GM18907 (cell line): ENCODE results near the gene CDC7.

Experiments
- ATAC-seq: cut with Tn5 transposase; IDR thresholded peaks from one replicate; pipeline ENCODE4 v1.9.1; 2021; ENCODE audit warnings: mild to moderate bottlenecking, moderate library complexity; ENCODE audit not compliant: unreplicated experiment

Gene CDC7

GRCh38 chr1:91546301-91546581, 45.6 kb downstream of the CDC7 start:
- ATAC-seq: no peak

- ATAC-seq: no peak
These were observed 46.2 kb downstream of the CDC7 start for GRCh38 chr1:91546876-91547275.

- no peak for ATAC-seq
These were observed 47.9 kb downstream of the CDC7 start for GRCh38 chr1:91548376-91549040.

- no peak for ATAC-seq
These were observed 48.5 kb downstream of the CDC7 start for GRCh38 chr1:91549041-91549735.

GRCh38 chr1:91550961-91551360, 50.3 kb downstream of the CDC7 start:
- ATAC-seq: no peak

- ATAC-seq: no peak
These were observed 51.4 kb downstream of the CDC7 start for GRCh38 chr1:91552091-91552490.

GRCh38 chr1:91552596-91552995, 51.9 kb downstream of the CDC7 start:
- ATAC-seq: no peak

- no peak for ATAC-seq
These were observed 52.5 kb downstream of the CDC7 start for GRCh38 chr1:91553177-91553591.

- ATAC-seq: no peak
These were observed 54.6 kb downstream of the CDC7 start for GRCh38 chr1:91555074-91555730.

- no peak for ATAC-seq
These were observed 55.3 kb downstream of the CDC7 start for GRCh38 chr1:91555821-91556531.

GRCh38 chr1:91556556-91556955, 55.9 kb downstream of the CDC7 start:
- no peak for ATAC-seq

- ATAC-seq: no peak
These were observed 56.5 kb downstream of the CDC7 start for GRCh38 chr1:91557039-91557690.

- ATAC-seq: no peak
These were observed 57.2 kb downstream of the CDC7 start for GRCh38 chr1:91557826-91558225.

GRCh38 chr1:91559046-91559750, 58.5 kb downstream of the CDC7 start:
- ATAC-seq: no peak

- no peak for ATAC-seq
These were observed 59.4 kb downstream of the CDC7 start for GRCh38 chr1:91559838-91560565.

GRCh38 chr1:91564888-91565701, 64.4 kb downstream of the CDC7 start:
- ATAC-seq: no peak

- no peak for ATAC-seq
These were observed 66.9 kb downstream of the CDC7 start for GRCh38 chr1:91567583-91567982.

GRCh38 chr1:91568261-91568660, 67.6 kb downstream of the CDC7 start:
- no peak for ATAC-seq
